GM12878 (cell line): ENCODE results near the gene SPATA46. TPM values are rescaled to one million over a fixed set of nuclear protein-coding genes. Genes with fewer than 3 reads are reported as not detected.

Experiments
- ATAC-seq: fragments of 200-7000 bp; cut with Tn5 transposase; 3 replicates; pipeline ENCODE4 v1.9.1; 2020; ENCODE audit warnings: mild to moderate bottlenecking, moderate library complexity
- BruUV-seq: library from RNA; stranded (reverse); fragments of 400-500 nt; replicated peaks from 2 replicates; lab custom pipeline; 2021; lab: Mats Ljungman, UMichigan
- CTCF ChIA-PET: fragments of 300-600 bp; sonication (Branson Sonifier 250); formaldehyde crosslinking; extraction: SDS; loops from one replicate; lab custom pipeline; 2021; ENCODE audit warnings: inconsistent platforms; lab: Yijun Ruan, JAX
- POLR2A ChIA-PET: fragments of 350-600 bp; formaldehyde crosslinking; extraction: SDS; loops from one replicate; lab custom pipeline; 2021; ENCODE audit warnings: inconsistent platforms; lab: Charles Lee
- RAD21 ChIA-PET: fragments of 300-600 bp; sonication (Branson Sonifier 250); formaldehyde crosslinking; loops from one replicate; lab custom pipeline; 2023; ENCODE audit warnings: antibody characterized with exemption; ENCODE audit not compliant: unreplicated experiment; lab: Charles Lee
- SMC1A ChIA-PET: fragments of 300-600 bp; sonication (Branson Sonifier 250); formaldehyde crosslinking; loops from one replicate; lab custom pipeline; 2023; ENCODE audit not compliant: unreplicated experiment, uncharacterized antibody; lab: Charles Lee
- DNase-seq: peaks from one replicate; pipeline ENCODE4 v3.0.0-alpha.2; 2011; ENCODE audit warnings: low read depth, low spot score
- FAIRE-seq: peaks from 3 replicates; lab custom pipeline; 2011; peaks lifted over from hg19 to GRCh38; lab: Jason Lieb, UNC
- H2AFZ ChIP-seq: 2 replicates; pipeline ENCODE4 v1.6.0; 2011; ENCODE audit warnings: low read depth, low read length, control low read depth; ENCODE audit not compliant: control insufficient read depth
- H3K27ac ChIP-seq: 2 replicates; pipeline ENCODE4 v1.5.1; 2011; ENCODE audit warnings: control low read depth; ENCODE audit not compliant: control insufficient read depth, insufficient read depth
- H3K27me3 ChIP-seq, 2 experiments: replicated peaks in 1 of 2; 2 replicates each; pipeline versions ENCODE4 v1.6.0 to v1.6.1; 2011; ENCODE audit warnings: low read length in 1 of 2; ENCODE audit not compliant: control insufficient read depth in 2 of 2, insufficient read depth in 2 of 2
- H3K36me3 ChIP-seq, 2 experiments: 2 replicates each; pipeline ENCODE4 v1.5.1; 2011; ENCODE audit warnings: low read length in 1 of 2; ENCODE audit not compliant: control insufficient read depth in 2 of 2, insufficient read depth in 2 of 2
- H3K4me1 ChIP-seq: 2 replicates; pipeline ENCODE4 v1.6.1; 2011; ENCODE audit warnings: mild to moderate bottlenecking, low read length, moderate library complexity, mixed read lengths; ENCODE audit not compliant: control insufficient read depth, insufficient read depth
- H3K4me2 ChIP-seq: 2 replicates; pipeline ENCODE4 v1.6.0; 2011; ENCODE audit warnings: control low read depth; ENCODE audit not compliant: control insufficient read depth, insufficient read depth
- H3K4me3 ChIP-seq: fragments of 200-600 bp; sonication (generic); 2 replicates; pipeline ENCODE4 v1.5.1; 2016
- H3K79me2 ChIP-seq: 2 replicates; pipeline ENCODE4 v1.6.0; 2011; ENCODE audit warnings: low read length; ENCODE audit not compliant: control insufficient read depth, insufficient read depth
- H3K9ac ChIP-seq: 2 replicates; pipeline ENCODE4 v1.8.0; 2011; ENCODE audit warnings: low read length, control low read depth, mixed read lengths; ENCODE audit not compliant: control insufficient read depth, insufficient read depth
- H3K9me3 ChIP-seq: replicated peaks from 3 replicates; pipeline ENCODE4 v1.5.1; 2011; ENCODE audit warnings: mild to moderate bottlenecking, low read length; ENCODE audit not compliant: control insufficient read depth, insufficient read depth
- H4K20me1 ChIP-seq: 2 replicates; pipeline ENCODE4 v1.6.0; 2011; ENCODE audit not compliant: control insufficient read depth, insufficient read depth
- HDGF ChIP-seq: fragments of 450-650 bp; IDR thresholded peaks from 2 replicates; pipeline ENCODE4 v1.6.1; 2016; ENCODE audit warnings: antibody characterized with exemption
- POLR2A ChIP-seq: IDR thresholded peaks from 2 replicates; pipeline ENCODE4 v1.6.1; 2011; ENCODE audit warnings: low read depth, mild to moderate bottlenecking, low read length
- SMAD5 ChIP-seq: IDR thresholded peaks from 2 replicates; pipeline ENCODE4 v1.6.1; 2016; ENCODE audit warnings: antibody characterized with exemption, low read depth
- ZNF217 ChIP-seq: fragments of 450-650 bp; IDR thresholded peaks from 2 replicates; pipeline ENCODE4 v1.6.1; 2017; ENCODE audit warnings: antibody characterized with exemption, mild to moderate bottlenecking
- WGBS: methylation state at CpG from one replicate; pipeline ENCODE4 v1.1.6; 2016; ENCODE audit warnings: low lambda C conversion rate; ENCODE audit not compliant: insufficient replicate concordance, insufficient coverage; ENCODE audit errors: missing lambda C conversion rate; 5-methylcytosine and 5-hydroxymethylcytosine counted together
- in situ Hi-C: fragments of 300-500 bp; cut with MboI; formaldehyde crosslinking; loops from 9 replicates; pipeline ENCODE4 v1.14.3; 2018; ENCODE audit warnings: mixed read lengths
- intact Hi-C: fragments of 100-400 bp; cut with micrococcal nuclease; formaldehyde crosslinking; loops from one replicate; pipeline ENCODE4 v1.14.2; 2022; ENCODE audit not compliant: unreplicated experiment
- polyA plus RNA-seq, 11 experiments: library from polyadenylated mRNA; depleted of rRNA in 4 of 11; unstranded in 6 of 11; stranded (reverse) in 5 of 11; fragments of >200 nt; fragmentation: Nextera tagmentation in 4 of 11; fragmentation: Illumina TruSeq in 1 of 11; extraction: Ambion mirVana in 4 of 11; extraction: Trizol in 1 of 11; gene quantifications; 1 replicate in 1 of 11; 2 replicates in 10 of 11; pipeline versions ENCODE4 v1.2.1 to v1.2.3, GENCODE V29; 2011 to 2016; ENCODE audit warnings: inconsistent platforms in 2 of 11, missing spikeins in 2 of 11, low read depth in 1 of 11
- total RNA-seq, 4 experiments: library from RNA; depleted of rRNA in 3 of 4; stranded (reverse); fragments of >200 nt in 3 of 4; fragmentation: Illumina TruSeq in 1 of 4; extraction: Trizol in 1 of 4; gene quantifications; 2 replicates each; pipeline versions ENCODE4 v1.2.1 to v1.2.3, GENCODE V29; 2013 to 2021

SPATA46 gene
- total and polyA plus RNA-seq, 10 of the 15 experiments (the other 5 are each of a cell fraction or from before 2014, with no cell fraction given): not detected

- no peak for FAIRE-seq
- TF ChIP-seq SMAD5: no peak
- TF ChIP-seq HDGF: no peak
- TF ChIP-seq ZNF217: no peak
- TF ChIP-seq, all 136 proteins: peak for 0
- Histone ChIP-seq H3K27me3 (no peaks in the 10 kb centered on the region), H3K4me1 (0 out of 2 replicates have a peak, but pooled peaks cover 4% of the 10 kb centered on the region), H3K9me3 (no peaks in the 10 kb centered on the region), H3K4me3 (no peak overlapping the region), H4K20me1 (no peaks in the 10 kb centered on the region), H2AFZ (no peak overlapping the region), H3K9ac (no peak overlapping the region), H3K27ac (no peak overlapping the region), H3K36me3 (no peaks in the 10 kb centered on the region), H3K4me2 (no peak overlapping the region), H3K79me2 (no peaks in the 10 kb centered on the region)
- POLR2A ChIA-PET: no interaction called here
- in situ Hi-C loops (no loop called here), intact Hi-C loops (no loop called here)
- CTCF ChIA-PET: interaction anchor here (0.6 to 6.9 kb wide), 6 partner anchors 9 to 869 kb away, joined by 3 to 126 read pairs (median 23); partner anchors contain the start of gene C1orf226
- BruUV-seq: no TSS peak
- RAD21 ChIA-PET: interaction anchor here (1.6 to 6.4 kb wide), 4 partner anchors 28 to 352 kb away, joined by 5 to 83 read pairs (median 18); no protein-coding TSS in a partner anchor
- SMC1A ChIA-PET: interaction anchor here (0.5 to 6.4 kb wide), 8 partner anchors 10 to 332 kb away, joined by 3 to 84 read pairs (median 4); no protein-coding TSS in a partner anchor
- no peak for DNase-seq
- WGBS: 57% methylated on average over 5 of the region's 5 CpGs
- no peak for ATAC-seq
Observed at GRCh38 chr1:162388615-162389014, 12.0 kb upstream of the SPATA46 start.

GRCh38 chr1:162388083-162388594, 11.5 kb upstream of the SPATA46 start:
- Histone ChIP-seq H3K27me3 (no peaks in the 10 kb centered on the region), H3K9ac (no peak overlapping the region), H4K20me1 (no peaks in the 10 kb centered on the region), H3K4me1 (0 out of 2 replicates have a peak, but pooled peaks cover 4% of the 10 kb centered on the region), H3K4me3 (no peak overlapping the region), H3K79me2 (no peaks in the 10 kb centered on the region), H3K36me3 (no peaks in the 10 kb centered on the region), H3K27ac (no peak overlapping the region), H3K9me3 (no peaks in the 10 kb centered on the region), H3K4me2 (no peak overlapping the region), H2AFZ (no peak overlapping the region)
- no peak for FAIRE-seq
- in situ Hi-C loops: no loop called here
- no TSS peak for BruUV-seq
- WGBS: 40% methylated on average over 8 of the region's 8 CpGs
- ChIA-PET CTCF (interaction anchor here (1.5 to 6.9 kb wide), 5 partner anchors 8 to 332 kb away, joined by 4 to 126 read pairs (median 30); partner anchors contain the start of gene C1orf226), SMC1A (interaction anchor here (1.1 to 6.4 kb wide), 4 partner anchors 16 to 332 kb away, joined by 3 to 84 read pairs (median 8); no protein-coding TSS in a partner anchor), RAD21 (interaction anchor here (6.4 kb wide), 1 partner anchor 32 kb away, joined by 83 read pairs; no protein-coding TSS in a partner anchor), POLR2A (no interaction called here)
- DNase-seq: no peak
- ATAC-seq: no peak
- no peak for TF ChIP-seq POLR2A
- intact Hi-C loops: no loop called here
